Ovary (tissue), 9 donors: Measurements from ENCODE around the gene TPO. TPM values are rescaled to one million over a fixed set of nuclear protein-coding genes. Genes with fewer than 3 reads are reported as not detected.

Experiments used
- DNase-seq, 5 donors: peaks; one replicate each; pipeline ENCODE4 v3.0.0-alpha.2; 2019 to 2020
- H3K27ac ChIP-seq, 2 donors: fragments of 200-600 bp; one replicate each; pipeline versions ENCODE4 v1.5.1 to v1.8.0; 2019 to 2022
- H3K27me3 ChIP-seq: fragments of 200-600 bp; one replicate; pipeline ENCODE4 v1.8.0; 2022
- H3K36me3 ChIP-seq: fragments of 200-600 bp; sonication (generic); one replicate; pipeline ENCODE4 v1.5.1; 2019
- H3K4me1 ChIP-seq: one replicate; pipeline ENCODE4 v1.8.1; 2013; ENCODE audit warnings: mild to moderate bottlenecking, moderate library complexity; ENCODE audit not compliant: insufficient read depth
- H3K4me3 ChIP-seq: fragments of 200-600 bp; sonication (generic); one replicate; pipeline ENCODE4 v1.5.1; 2017
- H3K9me3 ChIP-seq, 2 donors: fragments of 200-600 bp in 1 of 2; sonication (generic) in 1 of 2; one replicate each; pipeline versions ENCODE4 v1.5.1 to v1.8.1; 2013 to 2019; ENCODE audit warnings: mild to moderate bottlenecking in 1 of 2, moderate library complexity in 1 of 2
- EP300 ChIP-seq: sonication (generic); formaldehyde crosslinking; IDR thresholded peaks from one replicate; pipeline ENCODE4 v1.6.1; 2017; ENCODE audit warnings: antibody characterized with exemption
- POLR2A ChIP-seq: fragments of 450-650 bp; IDR thresholded peaks from one replicate; pipeline ENCODE4 v1.6.1; 2017; ENCODE audit warnings: antibody characterized with exemption, mild to moderate bottlenecking, moderate library complexity
- WGBS, 3 donors: extraction: QIAGEN DNeasy Blood & Tissue Kit in 1 of 3; methylation state at CpG; one replicate each; pipeline versions ENCODE4 v1.1.5 to v1.1.7; 2013 to 2017; 5-methylcytosine and 5-hydroxymethylcytosine counted together
- intact Hi-C, 4 donors: fragments of 100-400 bp; cut with DNase I; formaldehyde crosslinking; loops; one replicate each; pipeline versions ENCODE4 v1.11.0 to v1.15.1; 2022 to 2023
- polyA plus RNA-seq, 2 donors: library from polyadenylated mRNA; stranded (reverse); fragments of 200-250 nt in 1 of 2; fragments of 350-450 nt in 1 of 2; fragmentation: Illumina TruSeq in 1 of 2; extraction: RNeasy Lipid Tissue Mini Kit (QIAGEN cat#74804) in 1 of 2; gene quantifications; one replicate each; pipeline ENCODE4 v1.2.3, GENCODE V29; 2013 to 2014
- total RNA-seq, 7 donors: library from RNA; depleted of rRNA in 2 of 7; stranded (reverse); fragments of >200 nt in 2 of 7; fragmentation: NEBNext Ultra II Directional in 3 of 7; extraction: Animal tissue kit (Norgen Biotek cat#: 25700) in 3 of 7; gene quantifications; one replicate each; pipeline versions ENCODE4 v1.1.0 to v1.2.4, GENCODE V29; 2016 to 2023
- TF ChIP-seq, protein P1 (sequence below), 3 donors: fragments of 450-650 bp in 2 of 3; fragments of 200-600 bp in 1 of 3; IDR thresholded peaks; one replicate each; pipeline versions ENCODE4 v1.5.1 to v1.8.0; 2016 to 2022; ENCODE audit warnings: antibody characterized with exemption in 3 of 3, mild to moderate bottlenecking in 1 of 3
- donor health status: DM: no; HTN: no; CAD: no; lungs with moderate emphysema.
- donor health status: DM: no; HTN: no; CAD: no.
- donor health status: Bipolar disorder and iron deficiency.
- donor health status: DM: yes; HTN: yes; CAD: no.
- donor health status: DM: no; HTN: no; CAD: no.
- donor health status: DM: yes; HTN: yes; CAD: no.

TPO gene
- total and polyA plus RNA-seq, 9 donors = 0.18 to 0.46 (median 0.30) TPM; not detected in 4

DNA sequence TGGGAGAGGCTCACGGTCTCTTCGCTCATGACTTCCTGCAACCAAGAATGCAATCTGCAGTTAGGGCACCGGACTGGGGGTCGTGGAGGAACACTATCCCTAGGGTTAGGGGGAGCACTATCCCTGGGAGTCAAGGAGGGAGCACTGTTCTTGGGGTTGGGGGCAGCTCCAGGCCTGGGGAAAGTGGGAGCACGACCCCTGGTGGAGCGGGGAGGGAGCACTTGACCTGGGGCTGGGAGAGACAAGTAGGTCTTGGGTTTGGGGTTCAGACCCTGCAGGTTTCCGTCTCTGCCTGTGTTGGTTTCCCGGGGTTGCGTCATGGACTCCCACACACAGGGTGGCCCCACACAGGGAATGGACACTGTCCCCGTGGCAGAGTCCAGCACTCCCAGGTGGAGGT, 133.6 kb downstream of the TPO start:
- H3K36me3 ChIP-seq = no peaks in the 10 kb centered on the region
- no peak for DNase-seq
- 85 to 88% (median 85%) methylated on average over 10 of the region's 10 CpGs for WGBS, 3 donors
- H3K4me1 ChIP-seq = peaks cover 2% of the 10 kb centered on the region
- no peak for TF ChIP-seq POLR2A
- TF ChIP-seq EP300 = no peak
- TF ChIP-seq, protein P1, sequence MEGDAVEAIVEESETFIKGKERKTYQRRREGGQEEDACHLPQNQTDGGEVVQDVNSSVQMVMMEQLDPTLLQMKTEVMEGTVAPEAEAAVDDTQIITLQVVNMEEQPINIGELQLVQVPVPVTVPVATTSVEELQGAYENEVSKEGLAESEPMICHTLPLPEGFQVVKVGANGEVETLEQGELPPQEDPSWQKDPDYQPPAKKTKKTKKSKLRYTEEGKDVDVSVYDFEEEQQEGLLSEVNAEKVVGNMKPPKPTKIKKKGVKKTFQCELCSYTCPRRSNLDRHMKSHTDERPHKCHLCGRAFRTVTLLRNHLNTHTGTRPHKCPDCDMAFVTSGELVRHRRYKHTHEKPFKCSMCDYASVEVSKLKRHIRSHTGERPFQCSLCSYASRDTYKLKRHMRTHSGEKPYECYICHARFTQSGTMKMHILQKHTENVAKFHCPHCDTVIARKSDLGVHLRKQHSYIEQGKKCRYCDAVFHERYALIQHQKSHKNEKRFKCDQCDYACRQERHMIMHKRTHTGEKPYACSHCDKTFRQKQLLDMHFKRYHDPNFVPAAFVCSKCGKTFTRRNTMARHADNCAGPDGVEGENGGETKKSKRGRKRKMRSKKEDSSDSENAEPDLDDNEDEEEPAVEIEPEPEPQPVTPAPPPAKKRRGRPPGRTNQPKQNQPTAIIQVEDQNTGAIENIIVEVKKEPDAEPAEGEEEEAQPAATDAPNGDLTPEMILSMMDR (IDR thresholded peaks at IDR 0.05) = no peak
- intact Hi-C loops = loop anchor here in 2 of 4 donors (5.0 to 10.0 kb wide), 2 partner anchors 595 to 832 kb away; partner anchors contain the start of gene SNTG2 (in 1 of the 2)
- H3K9me3 ChIP-seq = no peaks in the 10 kb centered on the region
- H3K4me3 ChIP-seq = no peak overlapping the region
- no peaks in the 10 kb centered on the region for H3K27me3 ChIP-seq
- H3K27ac ChIP-seq = no peak overlapping the region

DNA sequence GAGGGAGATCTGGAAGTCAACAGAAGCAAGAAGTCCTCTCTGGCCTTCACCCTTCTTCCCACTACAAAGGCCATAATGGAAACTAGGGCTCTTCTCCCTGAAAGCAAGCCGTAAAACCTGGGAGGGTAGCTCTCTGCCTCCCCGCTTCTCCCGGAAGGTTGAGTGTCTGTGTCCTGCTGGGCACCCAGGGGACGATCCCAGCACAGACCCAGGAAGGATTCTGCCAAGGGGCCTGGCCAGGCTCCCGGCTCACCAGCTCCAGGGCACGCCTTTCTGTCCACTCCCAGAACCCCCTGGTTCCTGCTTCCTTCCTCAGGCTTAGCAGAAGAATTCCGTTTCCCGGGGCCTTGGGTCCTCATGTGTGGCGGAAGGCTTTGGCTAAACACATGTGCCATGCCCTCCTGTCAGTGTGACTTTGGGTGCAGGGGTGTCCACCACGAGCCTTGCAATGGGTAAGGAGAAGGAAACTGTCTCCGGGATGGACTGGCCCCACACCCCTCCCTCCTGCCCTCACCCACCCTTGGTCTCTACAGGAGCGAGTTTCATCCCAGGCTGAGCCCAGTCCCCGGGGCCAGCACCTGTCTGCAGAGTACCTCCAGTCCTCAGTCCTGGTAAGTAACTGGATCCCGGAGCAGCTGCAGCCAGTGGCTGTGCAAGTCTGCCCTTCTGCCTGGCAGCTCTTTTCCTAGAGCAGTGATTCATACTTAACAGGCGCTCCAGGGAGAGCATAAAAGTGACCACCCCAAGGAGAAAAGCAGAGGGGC, 135.8 kb downstream of the TPO start:
- peaks cover 2% of the 10 kb centered on the region for H3K4me1 ChIP-seq
- H3K36me3 ChIP-seq = no peaks in the 10 kb centered on the region
- H3K9me3 ChIP-seq = no peaks in the 10 kb centered on the region
- TF ChIP-seq POLR2A = no peak
- TF ChIP-seq, protein P1 (IDR thresholded peaks at IDR 0.05) = no peak
- no peak for TF ChIP-seq EP300
- no peak overlapping the region for H3K4me3 ChIP-seq
- H3K27ac ChIP-seq = no peak overlapping the region
- H3K27me3 ChIP-seq = no peaks in the 10 kb centered on the region
- WGBS, 3 donors = 82 to 87% (median 83%) methylated on average over 15 of the region's 15 CpGs
- DNase-seq = no peak
- intact Hi-C loops = loop anchor here in 2 of 4 donors (5.0 to 10.0 kb wide), 2 partner anchors 597 to 834 kb away; partner anchors contain the start of gene SNTG2 (in 1 of the 2)

DNA sequence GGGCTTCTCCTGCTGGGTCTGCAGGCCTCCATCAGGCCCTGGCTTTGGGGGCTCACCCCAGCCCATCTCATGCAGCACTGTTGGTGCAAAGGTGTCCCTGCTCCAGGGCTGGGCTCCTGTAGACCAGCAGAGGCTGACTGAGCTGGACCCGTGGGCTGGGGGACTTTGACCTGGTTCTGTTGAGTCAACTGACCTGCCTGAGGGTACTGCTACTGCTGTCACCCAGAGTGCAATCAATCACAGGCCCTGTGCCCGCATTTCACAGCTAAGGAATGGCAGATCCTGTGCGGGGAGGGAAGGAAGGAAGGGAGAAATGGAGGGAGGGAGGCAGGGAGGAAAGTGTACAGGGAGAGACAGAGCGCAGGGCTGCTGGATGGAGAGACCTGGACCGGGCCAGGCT, 136.8 kb downstream of the TPO start:
- 63 to 67% (median 66%) methylated on average over 5 of the region's 5 CpGs for WGBS, 3 donors
- no peak for DNase-seq
- Histone ChIP-seq H3K9me3 (no peaks in the 10 kb centered on the region), H3K4me1 (peaks cover 2% of the 10 kb centered on the region), H3K4me3 (no peak overlapping the region), H3K36me3 (no peaks in the 10 kb centered on the region), H3K27ac (no peak overlapping the region), H3K27me3 (no peaks in the 10 kb centered on the region)
- intact Hi-C loops = loop anchor here in 1 of 4 donors (10.0 kb wide), 1 partner anchor 835 kb away; no protein-coding TSS in a partner anchor
- TF ChIP-seq, protein P1 (IDR thresholded peaks at IDR 0.05) = no peak
- no peak for TF ChIP-seq EP300
- TF ChIP-seq POLR2A = no peak

DNA sequence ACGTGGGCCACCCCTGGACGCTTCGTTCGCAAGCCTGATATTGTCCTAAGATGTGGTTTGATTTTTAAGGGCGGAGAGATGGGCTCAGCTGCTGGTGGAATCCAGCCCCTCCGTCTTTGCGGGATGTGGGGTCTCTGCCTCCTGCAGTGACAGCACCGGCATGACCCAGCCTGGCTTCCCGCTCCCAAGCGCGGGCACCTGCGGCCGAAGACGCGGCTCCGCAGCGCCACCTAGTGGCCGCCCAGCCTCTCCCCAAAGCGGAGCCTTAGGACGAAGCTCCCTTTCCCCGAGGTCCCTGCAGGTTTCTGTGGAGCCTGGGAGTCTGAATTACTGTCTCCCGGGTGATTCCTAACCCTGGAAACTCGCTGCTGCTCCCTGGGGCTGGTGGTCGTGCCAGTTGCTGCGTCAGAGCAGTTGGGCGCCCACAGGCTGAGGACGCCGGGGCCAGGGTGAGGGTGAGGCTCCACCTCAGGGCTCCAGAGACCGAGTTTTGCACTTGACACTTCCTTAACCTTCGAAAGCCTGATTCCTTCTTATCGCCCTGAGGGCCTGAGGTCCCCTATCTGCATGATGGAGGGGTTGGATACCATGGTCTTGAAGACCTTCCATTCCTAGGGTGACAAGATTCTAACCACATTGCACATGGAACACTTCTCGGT, 137.5 kb downstream of the TPO start:
- no peaks in the 10 kb centered on the region for H3K36me3 ChIP-seq
- peaks cover 2% of the 10 kb centered on the region for H3K4me1 ChIP-seq
- H3K27ac ChIP-seq = no peak overlapping the region
- H3K9me3 ChIP-seq = no peaks in the 10 kb centered on the region
- WGBS, 3 donors = 28% methylated on average over 30 to 32 of the region's 32 CpGs
- no peaks in the 10 kb centered on the region for H3K27me3 ChIP-seq
- H3K4me3 ChIP-seq = no peak overlapping the region
- no peak for TF ChIP-seq POLR2A
- TF ChIP-seq, protein P1 (IDR thresholded peaks at IDR 0.05) = peak; percentile 49 to 91 (median 70)
- peak; percentile 42 to 78 (median 61) for DNase-seq
- intact Hi-C loops = loop anchor here in 1 of 4 donors (10.0 kb wide), 1 partner anchor 836 kb away; no protein-coding TSS in a partner anchor
